ENCODE results near the gene CYTH1.
"Not testable (repeated sequence)": the region's sequence is repeated elsewhere in the genome, so short reads cannot be mapped to it uniquely, and the experiment has no call there.

CYTH1 gene

DNA sequence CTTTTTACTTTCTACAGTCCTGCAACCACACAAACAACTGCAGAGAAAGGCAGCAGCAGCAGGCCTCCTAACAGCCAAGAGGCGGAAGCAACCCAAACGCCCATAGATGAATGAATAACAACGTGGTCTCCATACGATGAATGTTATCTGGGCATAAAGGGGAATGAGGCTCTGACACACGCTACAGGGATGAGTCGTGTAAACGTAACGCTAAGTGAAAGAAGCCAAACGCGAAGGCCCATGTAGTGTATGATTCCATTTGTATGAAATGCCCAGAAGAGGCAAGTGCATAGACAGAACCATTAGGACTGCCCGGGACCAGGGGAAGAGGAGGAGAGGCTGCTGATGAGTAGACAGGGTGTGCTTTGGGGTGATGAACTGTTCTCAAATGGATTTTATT lies 110.1 kb downstream of the CYTH1 start:
- DNase-seq (ENCODE audit: low read depth in 2 of 2) = no peak

DNA sequence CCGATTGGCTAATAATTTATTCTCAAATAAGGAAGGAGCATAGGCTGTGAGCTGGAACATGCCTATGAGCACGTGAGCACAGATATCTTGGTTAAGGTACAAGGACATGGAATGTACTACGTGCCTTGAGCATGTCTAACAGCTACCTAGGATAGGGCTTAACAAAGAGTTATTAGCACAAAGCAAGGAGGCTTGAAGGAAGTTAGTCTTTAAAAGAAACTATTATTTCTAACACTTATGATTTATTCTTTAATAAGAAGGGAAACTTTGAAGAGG lies 110.4 kb downstream of the CYTH1 start:
- not testable (repeated sequence) for DNase-seq (ENCODE audit: low read depth in 2 of 2)

DNA sequence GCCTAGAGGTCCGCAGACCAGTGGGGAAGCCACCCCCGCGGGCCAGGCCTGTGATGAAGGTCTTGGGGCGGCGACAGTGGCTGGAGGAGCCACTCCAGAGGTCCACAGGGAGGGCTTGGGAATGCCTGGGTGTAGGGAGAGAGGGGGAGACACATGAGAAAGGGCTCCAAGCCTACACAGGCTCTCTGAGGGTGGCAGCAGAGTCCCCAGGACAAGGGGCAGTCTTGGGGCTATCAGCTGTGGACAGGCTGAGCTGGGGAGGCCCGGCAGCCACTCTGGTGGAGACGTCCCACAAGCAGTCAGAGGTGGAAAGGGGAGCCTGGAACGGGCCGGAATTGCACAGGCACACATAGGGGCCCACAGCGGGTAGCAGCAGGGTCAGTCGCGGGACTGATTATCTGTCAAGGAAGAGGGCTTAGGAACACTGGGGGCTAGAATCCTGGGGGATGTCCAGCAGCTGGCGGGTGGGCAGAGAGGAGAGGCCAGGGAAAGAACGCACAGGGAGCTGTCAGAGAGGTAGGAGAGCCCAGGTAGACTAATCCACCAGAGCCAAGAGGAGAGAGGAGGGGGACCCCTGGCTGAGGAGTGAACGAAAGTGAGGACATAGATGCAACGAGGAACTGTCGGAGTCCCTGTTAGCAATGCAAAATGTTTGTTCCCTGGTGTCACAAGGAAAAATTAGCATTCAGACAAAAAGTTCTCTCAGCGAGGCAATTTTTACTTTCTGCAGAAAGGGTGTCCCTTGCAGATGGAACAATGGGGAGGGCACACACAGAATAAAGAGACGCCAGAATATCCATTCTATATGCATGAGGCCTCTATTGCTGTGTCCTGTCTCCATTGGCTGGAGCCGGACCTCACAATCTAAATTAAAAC lies 111.0 kb downstream of the CYTH1 start:
- no peak for DNase-seq (ENCODE audit: low read depth in 2 of 2)

DNA sequence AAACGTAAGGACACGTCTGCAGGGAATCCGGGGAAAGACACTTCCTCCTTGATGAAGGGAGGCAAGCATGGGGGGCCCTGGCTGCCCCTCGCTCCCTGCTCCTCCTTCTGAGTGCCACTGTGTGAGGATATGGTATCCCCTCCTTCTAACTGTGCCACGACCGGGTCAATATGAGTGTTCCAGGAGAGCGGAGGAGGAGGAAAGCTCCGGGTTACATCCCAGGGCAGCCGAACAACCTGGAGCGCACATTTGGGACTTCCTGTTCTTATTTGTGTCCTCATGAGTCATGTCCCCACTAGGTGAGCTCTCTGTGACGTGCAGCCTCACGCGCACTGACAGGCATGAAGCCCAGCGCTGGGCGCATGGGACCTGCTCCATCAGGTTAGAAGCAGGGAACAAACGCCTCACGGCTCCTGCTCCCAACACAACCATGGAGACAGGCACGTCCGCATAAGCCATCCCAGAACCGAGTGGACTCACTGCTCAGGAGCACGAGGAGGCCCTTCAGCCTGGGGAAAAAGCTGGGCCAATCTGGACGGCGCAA lies 112.0 kb downstream of the CYTH1 start:
- DNase-seq (ENCODE audit: low read depth in 2 of 2) = no peak

DNA sequence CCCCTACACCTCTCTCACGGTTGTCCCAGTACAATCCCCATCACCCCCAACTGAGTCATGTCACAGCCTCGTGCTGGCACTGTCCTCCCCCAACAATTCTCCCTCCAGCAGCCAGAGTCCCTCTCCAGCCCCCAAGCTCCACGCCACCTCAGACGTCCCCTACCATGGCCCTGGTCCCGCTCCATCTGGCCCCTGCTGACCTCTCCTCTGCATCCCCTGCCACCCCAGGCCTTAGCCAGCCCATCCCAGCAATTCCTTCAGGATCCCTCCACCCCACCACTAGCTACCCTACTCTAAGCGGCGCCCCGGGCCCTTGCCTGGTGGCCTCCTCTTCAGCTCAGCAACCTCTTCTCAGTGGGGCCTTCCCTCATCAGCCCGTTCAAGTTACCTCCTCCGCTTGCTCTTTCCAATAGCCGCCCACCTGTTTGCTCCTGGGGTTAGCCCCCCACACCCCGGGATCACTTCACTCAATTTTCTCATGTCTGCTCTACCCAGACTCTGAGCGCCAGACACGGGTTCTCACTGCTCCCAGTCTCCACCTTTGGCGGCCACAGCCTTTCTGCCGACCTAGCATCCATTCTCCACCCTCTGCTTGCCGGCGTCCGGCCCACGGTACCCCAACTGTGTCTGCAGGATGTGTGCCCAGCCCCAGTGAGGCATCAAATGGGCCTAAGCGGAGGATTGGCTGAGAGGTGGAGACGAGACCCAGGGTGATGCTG lies 112.7 kb downstream of the CYTH1 start:
- no peak for DNase-seq (ENCODE audit: low read depth in 2 of 2)

DNA sequence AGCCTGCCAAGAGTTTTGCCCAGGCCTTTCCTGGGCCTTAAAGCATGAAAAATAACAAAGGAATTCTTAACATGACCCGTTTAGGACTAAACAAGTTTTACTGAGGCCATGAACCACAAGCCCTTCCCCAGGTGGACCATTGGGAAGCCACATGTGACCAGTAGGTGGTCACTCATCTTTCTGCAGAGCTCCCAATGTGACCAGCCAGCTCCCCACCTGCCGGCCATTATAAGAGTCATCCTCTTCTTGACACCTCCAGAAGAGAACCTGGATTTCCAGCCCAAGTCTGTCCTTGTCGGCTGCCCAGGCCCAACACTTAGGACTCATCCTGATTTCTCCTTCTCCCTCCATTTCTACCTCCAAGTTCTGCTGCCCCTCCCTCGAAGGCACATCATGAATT lies 113.2 kb downstream of the CYTH1 start:
- DNase-seq (ENCODE audit: low read depth in 2 of 2) = no peak

DNA sequence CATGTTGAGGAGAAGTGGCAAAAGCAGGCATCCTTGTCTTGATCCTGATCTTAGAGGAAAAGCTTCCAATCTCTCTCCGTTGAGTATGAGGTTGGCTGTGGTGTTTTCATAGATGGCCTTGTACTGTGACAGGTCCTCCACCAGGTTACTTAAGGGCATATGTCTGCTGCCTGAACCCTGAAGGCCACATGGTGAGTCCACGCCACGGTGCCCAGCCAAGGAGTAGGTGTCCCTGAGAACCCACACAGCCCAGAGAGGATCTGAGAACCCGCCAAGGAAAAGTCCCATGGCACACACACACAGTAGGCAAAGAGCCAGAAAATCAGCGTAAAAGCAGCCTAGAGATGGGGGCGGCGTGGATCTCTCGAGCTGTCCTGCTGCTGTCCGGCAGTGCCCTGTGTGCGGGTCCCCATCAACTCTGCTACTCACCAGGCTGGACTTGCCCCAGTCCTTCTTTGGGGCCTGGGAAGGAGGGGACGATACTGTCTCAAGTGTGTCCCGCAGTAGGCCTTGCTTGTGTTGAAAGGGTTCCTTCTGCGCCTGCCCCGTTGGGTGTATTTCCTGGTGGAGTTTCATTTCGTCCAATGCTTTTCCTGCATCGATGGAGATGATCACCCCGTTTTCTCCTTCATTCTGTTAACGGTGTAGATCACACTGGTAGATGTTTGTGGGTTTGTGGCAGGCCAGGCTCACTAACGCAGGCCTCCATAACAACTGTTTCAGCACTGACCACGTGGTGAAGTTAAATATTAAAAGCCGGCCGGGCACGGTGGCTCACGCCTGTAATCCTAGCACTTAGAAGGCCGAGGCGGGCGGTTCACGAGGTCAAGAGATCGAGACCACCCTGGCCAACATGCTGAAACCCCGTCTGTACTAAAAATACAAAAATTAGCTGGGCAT lies 114.1 kb downstream of the CYTH1 start:
- no peak for DNase-seq (ENCODE audit: low read depth in 2 of 2)

DNA sequence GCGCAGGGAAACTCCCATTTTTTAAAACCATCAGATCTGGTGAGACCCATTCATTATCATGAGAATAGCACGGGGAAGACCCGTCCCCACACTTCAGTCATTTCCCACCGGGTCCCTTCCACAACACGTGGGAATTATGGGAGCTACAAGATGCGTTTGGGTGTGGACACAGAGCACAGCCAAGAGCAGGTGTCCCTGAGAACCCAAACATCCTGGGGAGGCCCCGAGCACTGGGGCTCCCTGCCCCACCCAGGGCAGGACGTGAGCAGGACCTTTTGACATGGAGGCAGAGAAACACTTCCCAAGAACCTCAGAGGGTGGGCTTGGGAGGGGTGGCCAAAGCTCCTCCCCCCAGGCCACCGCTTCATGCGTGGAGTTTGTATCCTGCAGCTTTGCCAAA lies 115.0 kb downstream of the CYTH1 start:
- no peak for DNase-seq (ENCODE audit: low read depth in 2 of 2)

DNA sequence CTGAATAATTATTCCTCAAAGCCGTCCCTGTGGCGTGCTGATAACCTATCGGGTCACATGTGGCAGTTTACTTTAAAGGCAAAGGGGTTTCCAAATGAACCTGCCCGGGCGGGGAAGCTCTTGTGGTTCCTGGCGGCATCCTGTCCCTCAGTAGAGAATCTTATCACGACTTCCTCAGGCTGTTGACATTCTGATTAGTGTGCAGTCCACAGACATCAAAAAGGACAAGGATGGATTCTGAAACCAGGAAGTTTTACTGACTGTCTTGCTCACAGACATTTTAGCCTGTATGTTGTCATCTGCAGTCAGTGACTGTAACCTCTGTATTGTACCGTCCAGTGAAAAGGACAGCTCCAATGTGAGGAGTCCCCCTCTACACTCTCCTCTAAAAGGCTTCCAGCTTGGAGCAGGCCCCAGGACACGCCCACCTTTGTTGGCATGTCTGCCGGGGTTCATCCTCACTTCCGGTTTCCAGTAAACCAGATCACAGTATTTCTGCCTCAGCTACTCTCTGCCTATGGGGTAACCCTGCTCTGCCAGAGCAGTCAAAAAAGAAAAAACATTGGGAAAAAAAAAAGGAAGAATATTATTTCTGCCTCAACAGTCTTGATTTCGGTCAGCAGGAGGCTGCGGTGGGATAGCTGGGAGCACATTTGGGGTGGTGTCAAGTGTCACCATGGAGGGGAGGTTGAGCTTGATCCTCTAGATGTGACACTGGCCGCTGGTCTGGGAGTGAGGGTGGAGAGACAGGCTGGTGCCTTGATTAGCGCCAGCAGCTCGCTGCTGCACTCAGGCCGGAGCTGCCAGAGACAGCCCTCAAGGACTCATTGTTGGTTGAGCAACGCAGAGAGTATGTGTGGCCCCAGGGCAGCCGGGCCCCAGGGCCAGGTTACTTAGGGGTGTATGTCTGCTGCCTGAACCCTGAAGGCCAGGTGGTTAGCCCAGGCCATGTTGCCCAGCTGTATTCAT lies 115.8 kb downstream of the CYTH1 start:
- DNase-seq (ENCODE audit: low read depth in 2 of 2) = no peak

DNA sequence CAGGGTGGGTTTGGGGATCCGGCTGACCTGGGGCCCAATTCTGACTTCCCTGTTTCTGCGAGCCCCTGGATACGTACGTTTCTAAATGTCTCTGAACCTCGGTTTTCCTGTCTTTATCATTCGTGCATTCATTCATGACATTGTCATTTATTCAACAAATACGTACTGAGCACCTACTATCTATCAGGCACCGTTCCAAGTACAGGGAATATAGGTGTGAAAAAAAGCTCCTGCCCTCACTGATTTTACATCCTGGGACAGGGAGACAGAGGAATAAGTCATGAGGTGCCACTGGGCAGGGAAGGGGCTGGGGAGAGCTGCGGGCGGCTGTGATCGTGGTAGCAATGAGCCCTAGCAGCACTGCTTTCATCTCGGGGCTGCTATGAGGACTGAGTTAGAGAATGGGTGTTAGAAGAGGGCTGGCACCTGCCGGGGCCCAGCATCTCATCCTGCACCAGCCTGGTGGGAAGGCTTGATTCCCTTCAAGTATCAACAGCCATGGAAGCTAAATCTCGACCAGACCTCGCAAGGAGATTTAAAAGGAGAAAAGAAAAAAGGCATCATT lies 116.6 kb downstream of the CYTH1 start:
- DNase-seq (ENCODE audit: low read depth in 2 of 2) = no peak

DNA sequence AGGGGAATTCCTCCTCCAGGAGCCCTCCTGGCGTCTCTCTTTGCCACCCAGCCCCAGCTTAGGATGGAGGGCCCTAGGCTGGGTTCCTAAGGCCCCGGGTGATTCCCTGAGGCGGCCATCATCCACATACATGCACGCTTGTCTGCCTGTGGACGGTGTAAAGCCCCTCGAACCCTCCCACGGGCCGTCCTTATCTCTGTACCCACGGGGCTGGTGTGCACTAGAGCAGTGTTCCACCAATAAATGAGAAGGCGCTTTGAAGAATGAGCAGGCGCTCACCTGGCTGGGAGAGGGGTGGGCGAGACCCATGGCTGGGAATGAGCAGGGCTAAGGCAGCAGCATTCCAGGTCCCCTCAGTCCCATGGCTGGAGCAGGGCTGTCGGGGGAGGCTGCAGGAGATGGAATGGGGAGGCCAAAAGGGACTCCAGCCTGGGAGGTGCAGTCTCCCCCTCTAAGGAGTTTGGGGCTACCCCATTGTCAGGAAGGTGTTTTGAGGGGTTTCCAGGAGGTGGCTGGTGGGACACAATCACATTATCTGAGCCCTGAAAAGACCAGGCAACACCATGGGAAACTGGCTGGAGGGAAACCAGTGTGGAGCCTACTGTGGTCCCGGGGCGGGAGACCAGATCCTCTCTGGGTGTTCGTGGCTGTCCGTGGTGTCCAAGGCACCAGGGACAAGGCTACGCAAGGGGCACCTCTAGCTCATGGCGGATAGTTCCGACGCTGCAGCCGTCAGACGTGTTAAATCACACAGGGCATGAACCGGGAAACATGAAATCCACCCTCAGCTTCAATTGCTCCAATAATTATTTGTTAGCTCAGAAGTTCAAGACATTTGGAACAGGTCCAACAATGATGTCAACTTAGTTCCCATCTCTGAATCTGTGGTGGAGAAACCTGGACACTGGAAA lies 117.3 kb downstream of the CYTH1 start:
- no peak for DNase-seq (ENCODE audit: low read depth in 2 of 2)

DNA sequence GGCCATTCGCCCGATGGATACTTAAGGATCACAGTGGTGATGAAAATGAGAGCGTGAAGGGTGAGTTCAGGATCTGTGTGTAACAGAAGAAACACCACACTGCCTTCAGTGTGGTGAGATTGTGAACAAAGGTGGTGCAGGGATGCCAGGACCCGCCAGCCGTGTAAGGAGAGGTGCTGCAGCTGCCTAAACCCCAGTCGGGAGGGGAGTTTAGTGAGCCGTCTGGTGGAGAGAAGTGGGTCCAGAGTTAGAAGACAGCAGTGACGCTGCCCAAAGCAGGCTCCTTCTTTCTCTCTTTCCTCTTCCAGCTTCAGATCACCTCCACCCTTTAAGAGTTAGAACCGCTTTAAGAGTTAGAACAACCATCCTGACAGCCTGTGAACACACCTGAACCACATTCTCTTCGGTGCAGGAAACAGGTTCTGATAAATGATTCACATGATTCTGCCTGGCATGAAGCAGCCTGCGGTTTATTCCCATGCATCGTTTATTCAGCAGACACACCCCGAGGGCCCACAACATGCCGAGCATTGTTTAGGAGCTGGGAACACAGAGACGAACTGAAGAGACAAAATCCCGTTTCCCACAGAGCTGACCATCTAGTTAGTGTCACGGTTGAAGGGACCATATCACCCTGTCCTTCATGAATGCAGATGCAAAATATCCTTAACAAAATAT lies 120.8 kb downstream of the CYTH1 start:
- DNase-seq (ENCODE audit: low read depth in 2 of 2) = no peak

DNA sequence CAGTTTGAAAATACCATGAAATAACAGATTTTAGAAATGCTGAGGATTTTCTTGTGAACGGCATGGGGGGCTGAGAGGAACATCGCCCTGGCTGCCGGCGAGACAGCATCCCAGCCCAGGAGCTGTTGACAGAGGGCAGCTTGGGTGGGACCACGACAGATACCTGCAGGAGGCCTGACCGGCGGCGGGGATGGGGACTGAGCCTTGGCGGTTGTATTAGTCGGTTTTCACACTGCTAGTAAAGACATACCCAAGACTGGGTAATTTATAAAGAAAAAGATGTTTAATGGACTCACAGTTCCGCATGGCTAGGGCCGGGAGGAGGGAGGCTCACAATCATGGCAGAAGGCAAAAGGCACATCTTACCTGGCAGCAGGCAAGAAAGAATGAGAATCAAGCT lies 122.5 kb downstream of the CYTH1 start:
- no peak for DNase-seq (ENCODE audit: low read depth in 2 of 2)

DNA sequence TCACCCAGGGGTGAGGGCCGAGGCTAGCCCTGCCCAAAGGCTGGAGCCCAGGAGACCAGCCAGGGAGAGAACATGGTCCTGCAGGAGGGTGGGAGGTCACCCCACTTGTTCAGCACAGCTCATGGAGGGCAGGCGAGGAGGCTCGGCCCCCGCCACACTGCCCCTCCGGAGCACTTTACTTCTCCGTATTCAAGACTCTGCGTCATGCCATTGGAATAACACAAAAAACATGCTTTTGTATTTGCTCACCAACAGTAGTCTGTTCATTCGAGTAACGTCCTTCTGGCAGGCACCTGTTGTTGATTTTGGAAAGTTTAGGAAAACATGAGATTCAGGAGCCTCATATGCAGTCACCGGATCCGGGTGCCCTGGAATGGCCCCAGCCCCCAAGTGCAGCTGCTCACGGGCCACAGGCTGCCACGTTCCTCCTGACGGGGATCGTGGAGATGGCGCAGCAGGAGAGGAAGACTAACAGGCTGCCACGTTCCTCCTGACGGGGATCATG lies 123.7 kb downstream of the CYTH1 start:
- DNase-seq (ENCODE audit: low read depth in 2 of 2) = no peak

DNA sequence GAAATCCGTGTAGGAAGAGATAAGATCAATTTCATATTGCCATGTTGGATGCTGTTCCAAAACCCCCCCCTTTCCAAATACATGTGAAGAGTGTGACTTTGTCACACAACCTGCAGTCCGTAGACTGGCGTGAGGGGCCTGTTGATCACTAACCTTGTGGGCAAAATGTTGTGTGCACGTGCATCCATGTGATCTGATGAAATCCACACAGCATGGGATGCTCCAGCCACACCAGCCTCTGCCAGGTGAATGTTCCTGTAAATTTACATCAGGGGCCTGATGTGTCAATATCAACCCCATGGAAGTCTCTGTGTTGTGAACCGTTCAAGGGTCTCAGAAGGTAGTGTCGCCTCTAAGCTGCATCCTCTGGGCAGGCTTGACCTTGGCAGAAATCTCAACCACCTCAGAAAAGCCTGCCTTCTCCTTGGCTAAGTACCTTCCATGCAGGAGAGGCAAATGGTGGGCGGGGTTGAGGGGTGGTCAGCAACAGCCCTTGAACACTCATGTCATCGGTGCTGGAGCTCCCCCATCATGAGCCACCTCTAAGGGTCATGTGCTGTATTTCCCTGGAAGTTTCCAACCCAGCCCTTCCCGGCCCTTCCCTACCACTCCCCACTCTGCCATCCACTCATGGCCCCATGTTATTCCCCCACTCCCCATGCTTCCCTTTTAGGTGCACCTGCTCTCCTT lies 126.7 kb downstream of the CYTH1 start:
- no peak for DNase-seq (ENCODE audit: low read depth in 2 of 2)

DNA sequence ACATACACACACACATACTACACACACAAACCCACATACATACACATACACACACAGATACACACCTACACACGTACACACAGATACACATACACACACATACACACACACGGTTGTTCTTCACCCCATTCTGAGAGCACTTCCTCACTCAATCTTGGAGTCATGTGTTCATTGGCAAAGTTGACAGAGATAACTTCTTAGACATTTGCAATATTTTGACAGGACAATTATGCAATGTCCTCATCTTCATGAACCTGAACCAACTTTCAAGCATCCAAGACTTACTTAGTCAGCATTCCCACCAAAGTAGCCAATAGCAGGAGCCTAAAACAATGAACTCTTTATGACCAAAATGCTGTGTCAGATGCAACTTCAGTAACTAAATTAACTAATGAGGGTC lies 127.7 kb downstream of the CYTH1 start:
- DNase-seq (ENCODE audit: low read depth in 2 of 2) = no peak

DNA sequence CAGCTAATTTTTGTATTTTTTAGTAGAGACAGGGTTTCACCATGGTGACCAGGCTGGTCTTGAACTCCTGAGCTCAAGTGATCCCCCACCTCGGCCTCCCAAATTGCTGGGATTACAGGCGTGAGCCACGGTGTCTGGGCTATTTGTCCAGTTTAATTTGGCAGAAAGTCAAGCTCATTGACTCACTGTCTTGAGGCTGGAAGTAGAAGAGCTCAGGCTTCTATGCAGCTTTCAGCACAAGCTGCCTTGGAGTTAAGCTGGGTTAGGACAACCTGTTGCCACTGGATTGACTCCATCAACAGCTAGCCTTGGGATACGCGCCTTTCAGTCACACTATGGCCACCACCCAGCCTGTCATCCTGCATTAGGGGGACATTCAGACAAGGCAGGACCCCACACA lies 128.7 kb downstream of the CYTH1 start:
- no peak for DNase-seq (ENCODE audit: low read depth in 2 of 2)

DNA sequence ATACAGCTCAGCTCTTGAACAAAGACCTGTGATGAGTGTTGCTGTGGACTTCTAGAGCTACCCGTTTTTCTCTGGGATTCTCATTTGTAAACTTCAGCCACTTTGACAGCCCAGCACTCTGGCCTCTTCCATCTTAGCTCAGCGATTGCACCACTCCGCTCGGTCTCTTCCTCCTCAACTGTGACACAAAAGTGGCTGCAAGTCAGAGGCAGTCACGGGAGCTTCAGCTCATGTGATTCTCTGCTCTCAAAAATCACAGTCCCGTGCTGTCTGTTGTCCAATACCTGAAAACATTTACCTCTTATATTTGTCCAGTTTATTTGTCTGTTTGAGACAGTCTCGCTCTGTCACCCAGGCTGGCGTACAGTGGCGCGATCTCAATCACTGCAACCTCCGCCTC lies 129.2 kb downstream of the CYTH1 start:
- no peak for DNase-seq (ENCODE audit: low read depth in 2 of 2)
